WI38 (cell line): ENCODE data around the gene S1PR5.

ENCODE experiments used
- H3K4me3 ChIP-seq: 2 replicates; pipeline ENCODE4 v1.5.1; 2011; ENCODE audit warnings: low read depth, mild to moderate bottlenecking, control low read depth, low read length
- CTCF ChIP-seq: IDR thresholded peaks from 2 replicates; pipeline ENCODE4 v1.5.1; 2012; ENCODE audit warnings: low read depth, mild to moderate bottlenecking, control low read depth, low read length

S1PR5 gene

GRCh38 chr19:10478476-10478875 is 38.8 kb downstream of the S1PR5 start:
- no peak for TF ChIP-seq CTCF
- no peak overlapping the region for H3K4me3 ChIP-seq

- no peak overlapping the region for H3K4me3 ChIP-seq
- no peak for TF ChIP-seq CTCF
Observed at GRCh38 chr19:10474962-10475451, 42.2 kb downstream of the S1PR5 start.

DNA sequence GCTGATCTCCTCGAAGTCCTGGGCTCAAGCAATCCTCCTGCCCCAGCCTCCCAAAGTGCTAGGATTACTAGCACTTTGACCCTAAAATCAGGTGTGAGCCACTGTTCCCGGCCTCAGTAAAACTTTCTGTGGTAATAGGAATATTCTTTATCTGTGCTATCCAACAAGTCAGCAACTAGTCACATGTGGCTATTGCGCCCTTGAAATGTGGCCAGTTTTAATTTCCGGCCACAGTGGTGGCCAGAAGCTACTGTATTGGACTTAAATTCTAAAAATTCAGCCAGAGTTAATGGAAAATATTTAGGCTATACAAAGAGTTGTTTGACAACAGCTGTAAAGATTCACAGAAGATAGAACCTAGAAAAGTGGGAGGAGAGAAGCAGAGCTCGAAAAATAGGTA is 44.1 kb downstream of the S1PR5 start:
- no peak for TF ChIP-seq CTCF

GRCh38 chr19:10471909-10472308 is 45.3 kb downstream of the S1PR5 start:
- 0 out of 2 replicates have a peak, but pooled peaks have one; percentile 7 for TF ChIP-seq CTCF
- no peak overlapping the region for H3K4me3 ChIP-seq

More for the DNA sequence above, 44.1 kb downstream of the S1PR5 start:
- no peak overlapping the region for H3K4me3 ChIP-seq

DNA sequence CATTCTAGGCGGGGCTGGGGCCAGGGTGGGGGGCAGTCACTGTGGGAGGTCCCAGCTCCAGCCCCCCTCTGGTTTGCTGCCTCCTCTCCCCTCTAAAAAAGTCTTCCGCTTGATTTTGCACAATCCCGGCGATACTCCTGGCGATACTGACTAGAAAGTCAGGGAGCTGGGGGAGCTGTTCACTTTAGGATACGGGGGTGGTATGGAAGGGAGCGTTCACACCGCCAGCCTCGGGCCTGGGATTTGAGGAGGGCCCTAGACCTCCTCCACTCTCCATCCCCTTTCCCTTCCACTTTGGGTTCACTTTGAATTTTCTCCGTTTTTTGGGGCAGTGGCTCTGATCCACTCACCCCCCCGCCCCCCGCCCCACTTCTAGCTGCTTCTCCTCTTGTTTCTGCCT is 49.1 kb downstream of the S1PR5 start:
- TF ChIP-seq CTCF: no peak
- H3K4me3 ChIP-seq: no peak overlapping the region

DNA sequence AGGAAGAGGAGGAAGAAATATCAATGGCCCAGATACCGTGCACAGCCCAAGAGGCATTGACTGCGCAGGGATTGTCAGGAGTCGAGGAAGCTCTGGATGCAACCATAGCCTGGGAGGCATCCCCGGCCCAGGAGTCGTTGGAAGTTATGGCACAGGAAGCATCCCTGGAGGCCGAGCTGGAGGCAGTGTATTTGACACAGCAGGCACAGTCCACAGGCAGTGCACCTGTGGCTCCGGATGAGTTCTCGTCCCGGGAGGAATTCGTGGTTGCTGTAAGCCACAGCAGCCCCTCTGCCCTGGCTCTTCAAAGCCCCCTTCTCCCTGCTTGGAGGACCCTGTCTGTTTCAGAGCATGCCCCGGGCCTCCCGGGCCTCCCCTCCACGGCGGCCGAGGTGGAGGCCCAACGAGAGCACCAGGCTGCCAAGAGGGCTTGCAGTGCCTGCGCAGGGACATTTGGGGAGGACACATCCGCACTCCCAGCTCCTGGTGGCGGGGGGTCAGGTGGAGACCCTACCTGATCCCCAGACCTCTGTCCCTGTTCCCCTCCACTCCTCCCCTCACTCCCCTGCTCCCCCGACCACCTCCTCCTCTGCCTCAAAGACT is 50.0 kb downstream of the S1PR5 start:
- no peak overlapping the region for H3K4me3 ChIP-seq
- no peak for TF ChIP-seq CTCF

DNA sequence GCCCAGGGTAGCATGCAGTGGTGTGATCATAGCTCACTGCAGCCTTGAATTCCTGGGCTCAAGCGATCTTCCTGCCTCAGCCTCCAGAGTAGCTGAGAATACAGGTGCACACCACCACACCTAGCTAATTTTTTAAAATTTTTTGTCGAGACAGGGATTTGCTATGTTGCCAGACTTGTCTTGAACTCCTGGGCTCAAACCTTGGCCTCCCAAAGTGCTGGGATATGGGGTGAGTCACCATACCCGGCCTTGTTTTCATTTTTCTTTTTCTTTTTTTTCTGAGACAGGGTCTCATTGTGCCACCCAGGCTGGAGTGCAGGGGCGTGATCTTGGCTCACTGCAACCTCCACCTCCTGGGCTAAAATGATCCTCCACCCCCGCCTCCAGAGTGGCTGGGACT is 52.8 kb downstream of the S1PR5 start:
- no peak overlapping the region for H3K4me3 ChIP-seq
- no peak for TF ChIP-seq CTCF
